Measurements from ENCODE around the gene CEACAM20. TPM values are rescaled to one million over a fixed set of nuclear protein-coding genes. Genes with fewer than 3 reads are reported as not detected.
"Not testable (repeated sequence)": the region's sequence is repeated elsewhere in the genome, so short reads cannot be mapped to it uniquely, and the experiment has no call there.

The CEACAM20 gene
- total and polyA plus RNA-seq, 8 donors: not detected

DNA sequence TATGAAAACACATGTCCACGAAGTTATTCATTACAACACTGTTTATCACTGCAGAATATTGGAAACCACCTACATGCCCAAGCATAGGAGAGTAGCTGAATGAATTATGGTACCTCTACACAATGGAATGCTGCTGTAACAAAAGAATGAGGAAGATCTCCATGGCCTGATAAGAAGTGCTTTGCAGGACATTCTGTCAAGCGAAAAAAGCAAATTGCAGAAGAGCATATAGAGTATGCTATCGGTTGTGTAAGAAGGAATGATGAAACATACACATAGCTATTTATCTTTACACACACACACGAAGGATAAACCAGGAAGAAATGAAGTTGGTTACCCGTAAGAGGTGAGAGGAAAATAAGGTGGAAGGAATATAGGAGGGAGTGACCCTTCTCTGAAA lies 37.5 kb upstream of the CEACAM20 start:
- no peak for FAIRE-seq
- ATAC-seq: peak in 1 of 4 donors; percentile 38
- Histone ChIP-seq H3K27ac (no peak overlapping the region), H3K4me3 (no peak overlapping the region), H3K4me1 (no peaks in the 10 kb centered on the region), H3K36me3 (no peaks in the 10 kb centered on the region), H3K9me3 (no peaks in the 10 kb centered on the region), H3K27me3 (no peaks in the 10 kb centered on the region)
- WGBS, 2 donors: 24 to 32% methylated on average over 5 of the region's 5 CpGs
- TF ChIP-seq, protein P1, sequence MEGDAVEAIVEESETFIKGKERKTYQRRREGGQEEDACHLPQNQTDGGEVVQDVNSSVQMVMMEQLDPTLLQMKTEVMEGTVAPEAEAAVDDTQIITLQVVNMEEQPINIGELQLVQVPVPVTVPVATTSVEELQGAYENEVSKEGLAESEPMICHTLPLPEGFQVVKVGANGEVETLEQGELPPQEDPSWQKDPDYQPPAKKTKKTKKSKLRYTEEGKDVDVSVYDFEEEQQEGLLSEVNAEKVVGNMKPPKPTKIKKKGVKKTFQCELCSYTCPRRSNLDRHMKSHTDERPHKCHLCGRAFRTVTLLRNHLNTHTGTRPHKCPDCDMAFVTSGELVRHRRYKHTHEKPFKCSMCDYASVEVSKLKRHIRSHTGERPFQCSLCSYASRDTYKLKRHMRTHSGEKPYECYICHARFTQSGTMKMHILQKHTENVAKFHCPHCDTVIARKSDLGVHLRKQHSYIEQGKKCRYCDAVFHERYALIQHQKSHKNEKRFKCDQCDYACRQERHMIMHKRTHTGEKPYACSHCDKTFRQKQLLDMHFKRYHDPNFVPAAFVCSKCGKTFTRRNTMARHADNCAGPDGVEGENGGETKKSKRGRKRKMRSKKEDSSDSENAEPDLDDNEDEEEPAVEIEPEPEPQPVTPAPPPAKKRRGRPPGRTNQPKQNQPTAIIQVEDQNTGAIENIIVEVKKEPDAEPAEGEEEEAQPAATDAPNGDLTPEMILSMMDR (IDR thresholded peaks at IDR 0.05): no peak
- intact Hi-C loops (cut with DNase I): no loop called here
- DNase-seq: no peak

DNA sequence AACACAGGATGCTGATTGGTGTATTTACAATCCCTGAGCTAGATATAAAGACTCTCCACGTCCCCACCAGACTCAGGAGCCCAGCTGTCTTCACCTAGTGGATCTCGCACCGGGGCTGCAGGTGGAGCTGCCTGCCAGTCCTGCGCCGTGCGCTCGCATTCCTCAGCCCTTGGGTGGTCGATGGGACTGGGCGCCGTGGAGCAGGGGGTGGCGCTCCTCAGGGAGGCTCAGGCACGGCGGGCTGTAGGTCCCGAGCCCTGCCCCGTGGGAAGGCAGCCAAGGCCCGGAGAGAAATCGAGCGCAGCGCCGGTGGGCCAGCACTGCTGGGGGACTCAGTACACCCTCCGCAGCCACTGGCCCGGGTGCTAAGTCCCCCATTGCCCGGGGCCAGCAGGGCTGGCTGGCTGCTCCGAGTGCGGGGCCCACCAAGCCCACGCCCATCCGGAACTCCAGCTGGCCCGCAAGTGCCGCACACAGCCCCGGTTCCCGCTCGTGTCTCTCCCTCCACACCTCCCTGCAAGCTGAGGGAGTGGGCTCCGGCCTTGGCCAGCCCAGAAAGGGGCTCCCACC lies 33.7 kb upstream of the CEACAM20 start:
- DNase-seq; H3K4me1 ChIP-seq; H3K36me3 ChIP-seq; FAIRE-seq; H3K27ac ChIP-seq; H3K9me3 ChIP-seq; intact Hi-C loops (cut with DNase I); H3K27me3 ChIP-seq; ATAC-seq; H3K4me3 ChIP-seq: not testable (repeated sequence)
- WGBS, 2 donors: 88 to 90% methylated on average over 20 to 33 of the region's 33 CpGs

DNA sequence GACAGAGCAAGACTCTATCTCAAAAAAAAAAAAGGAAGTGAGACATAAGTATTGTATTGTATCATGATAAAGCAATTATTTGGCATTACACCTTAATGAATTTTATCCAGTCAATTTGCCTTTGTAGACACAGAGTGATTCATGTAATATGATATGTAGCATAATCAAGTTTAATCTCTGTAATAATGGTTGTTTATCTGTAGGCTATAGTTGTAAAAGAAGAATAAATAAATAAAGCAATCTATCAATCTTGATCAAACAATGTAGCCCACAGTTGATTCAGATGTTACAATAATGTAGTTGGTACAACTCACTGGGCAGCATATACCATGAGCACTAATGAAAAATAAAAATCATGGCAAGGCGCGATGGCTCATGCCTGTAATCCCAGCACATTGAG lies 28.5 kb upstream of the CEACAM20 start:
- Histone ChIP-seq H3K4me1 (no peaks in the 10 kb centered on the region), H3K9me3 (no peaks in the 10 kb centered on the region), H3K36me3 (no peaks in the 10 kb centered on the region), H3K27me3 (no peaks in the 10 kb centered on the region), H3K4me3 (no peak overlapping the region), H3K27ac (no peak overlapping the region)
- ATAC-seq (no peak), FAIRE-seq (no peak), DNase-seq (no peak)
- intact Hi-C loops (cut with DNase I): no loop called here
- TF ChIP-seq, protein P1 (IDR thresholded peaks at IDR 0.05): no peak
- 86 to 93% methylated on average over 2 of the region's 2 CpGs for WGBS, 2 donors

DNA sequence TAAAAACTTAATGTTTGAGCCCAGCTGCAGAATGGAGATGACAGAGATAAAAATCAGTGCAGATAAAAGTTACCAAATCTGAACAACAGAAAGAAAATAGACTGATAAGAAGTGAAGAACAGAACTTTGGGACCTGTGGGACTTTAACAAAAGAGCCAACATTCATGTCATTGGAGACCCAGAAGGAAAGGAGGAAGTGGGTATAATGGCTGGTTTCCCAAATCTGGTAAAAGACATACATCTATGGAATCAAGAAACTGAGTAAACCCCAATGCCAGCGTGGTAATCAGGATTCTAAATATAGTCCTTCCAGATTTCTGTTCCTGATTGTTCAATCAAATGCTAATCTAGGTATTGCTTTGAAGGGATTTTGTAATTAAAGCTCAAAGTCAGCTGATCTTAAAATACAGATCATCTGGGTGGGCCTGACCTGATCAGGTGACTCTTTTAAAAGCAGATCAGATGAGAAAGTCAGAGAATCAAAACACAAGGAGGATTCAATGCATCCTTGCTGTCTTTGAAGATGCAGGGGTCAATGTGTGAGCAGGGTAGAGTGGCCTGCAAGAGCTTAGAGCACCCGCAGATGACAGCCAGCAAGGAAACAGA lies 25.3 kb upstream of the CEACAM20 start:
- DNase-seq (no peak), FAIRE-seq (no peak), ATAC-seq (no peak)
- 56 to 67% methylated on average over 2 of the region's 2 CpGs for WGBS, 2 donors
- intact Hi-C loops (cut with DNase I): no loop called here
- no peaks in the 10 kb centered on the region for H3K4me1 ChIP-seq
- H3K9me3 ChIP-seq: no peaks in the 10 kb centered on the region
- H3K27me3 ChIP-seq: no peaks in the 10 kb centered on the region
- no peaks in the 10 kb centered on the region for H3K36me3 ChIP-seq
- TF ChIP-seq, protein P1 (IDR thresholded peaks at IDR 0.05): no peak
- H3K27ac ChIP-seq: no peak overlapping the region
- H3K4me3 ChIP-seq: no peak overlapping the region

DNA sequence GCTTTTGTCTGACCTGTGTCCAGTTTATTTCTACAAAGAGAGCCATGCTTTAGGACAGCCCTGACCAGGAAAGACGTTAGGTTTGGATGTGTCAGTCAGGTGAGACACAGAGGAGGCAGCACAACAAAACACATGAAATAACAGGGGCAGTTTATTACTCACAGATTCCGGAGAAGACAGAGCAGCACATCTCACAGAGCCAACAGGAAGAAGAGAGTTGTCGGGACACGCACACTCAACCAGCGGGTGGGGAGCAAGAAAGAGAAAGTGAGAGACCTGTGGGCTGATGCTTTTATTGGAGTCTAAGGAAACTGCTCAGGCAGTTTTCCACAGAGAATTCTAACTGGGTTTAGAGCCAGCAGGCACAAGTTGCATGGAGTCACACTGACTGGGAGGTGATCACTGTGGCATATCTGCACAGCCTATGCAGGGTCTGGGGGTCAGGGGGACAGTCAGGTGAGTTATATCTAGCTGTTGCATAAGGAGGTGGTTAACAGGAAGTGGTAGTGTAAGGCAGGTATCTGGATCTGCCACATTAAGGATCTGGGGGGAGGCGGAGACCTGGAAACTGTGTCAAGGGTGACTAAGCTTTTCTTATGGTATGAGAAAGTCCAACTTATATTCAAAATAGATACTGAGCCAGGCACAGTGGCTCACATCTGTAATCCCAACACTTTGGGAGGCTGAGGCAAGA lies 24.1 kb upstream of the CEACAM20 start:
- DNase-seq: no peak
- Histone ChIP-seq H3K4me1 (no peaks in the 10 kb centered on the region), H3K36me3 (no peaks in the 10 kb centered on the region), H3K27ac (no peak overlapping the region), H3K4me3 (no peak overlapping the region), H3K27me3 (no peaks in the 10 kb centered on the region), H3K9me3 (no peaks in the 10 kb centered on the region)
- no peak for ATAC-seq
- TF ChIP-seq, protein P1 (IDR thresholded peaks at IDR 0.05): no peak
- intact Hi-C loops (cut with DNase I): no loop called here
- WGBS, 2 donors: 51 to 62% methylated on average over 6 of the region's 6 CpGs
- no peak for FAIRE-seq
